Lung (tissue), 12 donors: ENCODE data around the gene TBC1D8. TPM values are rescaled to one million over a fixed set of nuclear protein-coding genes. Genes with fewer than 3 reads are reported as not detected.

Source experiments
- ATAC-seq: fragments of 200-7000 bp; cut with Tn5 transposase; one replicate; pipeline ENCODE4 v1.9.1; 2020; ENCODE audit warnings: moderate number of reproducible peaks; ENCODE audit not compliant: insufficient read depth, low FRiP score
- DNase-seq, 3 donors: peaks; one replicate each; pipeline ENCODE4 v3.0.0-alpha.2; 2013 to 2017
- H3K27ac ChIP-seq, 2 donors: one replicate each; pipeline ENCODE4 v1.5.1; 2013; ENCODE audit warnings: mild to moderate bottlenecking in 2 of 2, moderate library complexity in 2 of 2, control low read depth in 1 of 2, inconsistent platforms in 1 of 2, low read depth in 1 of 2, low read length in 1 of 2
- H3K27me3 ChIP-seq, 3 donors: one replicate each; pipeline ENCODE4 v1.5.1; 2013; ENCODE audit warnings: low read length in 2 of 3; ENCODE audit not compliant: control insufficient read depth in 3 of 3, insufficient read depth in 3 of 3
- H3K36me3 ChIP-seq, 4 donors: one replicate each; pipeline ENCODE4 v1.5.1; 2013; ENCODE audit warnings: low read length in 4 of 4, mild to moderate bottlenecking in 1 of 4, moderate library complexity in 1 of 4; ENCODE audit not compliant: control insufficient read depth in 4 of 4, insufficient read depth in 4 of 4
- H3K4me1 ChIP-seq, 5 donors: one replicate each; pipeline ENCODE4 v1.5.1; 2013; ENCODE audit warnings: low read length in 5 of 5, mild to moderate bottlenecking in 2 of 5, moderate library complexity in 1 of 5; ENCODE audit not compliant: control insufficient read depth in 5 of 5, insufficient read depth in 5 of 5
- H3K4me3 ChIP-seq: one replicate; pipeline ENCODE4 v1.5.1; 2013; ENCODE audit warnings: mild to moderate bottlenecking, control low read depth, moderate library complexity
- H3K9ac ChIP-seq, 2 donors: one replicate each; pipeline ENCODE4 v1.5.1; 2013; ENCODE audit warnings: low read length in 2 of 2, control low read depth in 1 of 2; ENCODE audit not compliant: insufficient read depth in 1 of 2
- H3K9me3 ChIP-seq, 4 donors: one replicate each; pipeline ENCODE4 v1.5.1; 2013; ENCODE audit warnings: low read length in 3 of 4, mild to moderate bottlenecking in 1 of 4, moderate library complexity in 1 of 4; ENCODE audit not compliant: control insufficient read depth in 4 of 4, insufficient read depth in 3 of 4
- WGBS, 2 donors: extraction: QIAGEN DNeasy Blood & Tissue Kit; methylation state at CpG; one replicate each; pipeline ENCODE4 v1.1.7; 2013; 5-methylcytosine and 5-hydroxymethylcytosine counted together
- polyA plus RNA-seq, 2 donors: library from polyadenylated mRNA; stranded (reverse); fragments of 200-250 nt; gene quantifications; one replicate each; pipeline ENCODE4 v1.2.1, GENCODE V29; 2013
- total RNA-seq, 2 donors: library from RNA; depleted of rRNA in 1 of 2; stranded (reverse); fragments of >200 nt in 1 of 2; gene quantifications; one replicate each; pipeline ENCODE4 v1.2.1, GENCODE V29; 2014 to 2021
- TF ChIP-seq, protein P1 (sequence below): IDR thresholded peaks from 2 replicates; pipeline ENCODE4 v1.5.1; 2012; ENCODE audit warnings: mild to moderate bottlenecking; ENCODE audit errors: control extremely low read depth, extremely low read depth
- donor health status: control.
- donor health status: control.
- donor health status: Bipolar disorder and iron deficiency.
- donor health status: healthy.
- donor health status: DM: yes; HTN: yes; CAD: no.

Gene TBC1D8
- total and polyA plus RNA-seq, 4 donors = 15.8 to 40.7 (median 29.7) TPM

DNA sequence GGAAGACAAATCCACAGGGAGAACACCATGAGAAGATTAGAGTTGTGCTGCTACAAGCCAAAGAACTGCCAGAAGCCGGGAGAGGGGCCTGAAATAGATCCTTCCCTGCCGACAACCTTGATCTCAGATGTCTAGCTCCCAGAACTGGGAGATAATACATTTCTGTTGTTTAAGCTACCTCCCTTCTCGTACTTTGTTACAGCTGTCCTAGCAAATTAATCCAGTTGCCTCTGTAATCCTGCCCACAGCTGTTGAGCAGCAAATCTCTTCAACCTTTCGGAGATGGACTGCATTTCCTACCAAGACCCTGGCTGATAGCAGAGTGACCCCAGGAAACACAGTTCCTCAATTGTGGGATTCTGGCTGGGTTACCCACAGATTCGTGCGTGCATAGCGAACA, 2.6 kb upstream of the TBC1D8 start:
- no peak overlapping the region for H3K4me3 ChIP-seq
- H3K27ac ChIP-seq = no peak overlapping the region
- no peaks in the 10 kb centered on the region for H3K9me3 ChIP-seq
- TF ChIP-seq, protein P1, sequence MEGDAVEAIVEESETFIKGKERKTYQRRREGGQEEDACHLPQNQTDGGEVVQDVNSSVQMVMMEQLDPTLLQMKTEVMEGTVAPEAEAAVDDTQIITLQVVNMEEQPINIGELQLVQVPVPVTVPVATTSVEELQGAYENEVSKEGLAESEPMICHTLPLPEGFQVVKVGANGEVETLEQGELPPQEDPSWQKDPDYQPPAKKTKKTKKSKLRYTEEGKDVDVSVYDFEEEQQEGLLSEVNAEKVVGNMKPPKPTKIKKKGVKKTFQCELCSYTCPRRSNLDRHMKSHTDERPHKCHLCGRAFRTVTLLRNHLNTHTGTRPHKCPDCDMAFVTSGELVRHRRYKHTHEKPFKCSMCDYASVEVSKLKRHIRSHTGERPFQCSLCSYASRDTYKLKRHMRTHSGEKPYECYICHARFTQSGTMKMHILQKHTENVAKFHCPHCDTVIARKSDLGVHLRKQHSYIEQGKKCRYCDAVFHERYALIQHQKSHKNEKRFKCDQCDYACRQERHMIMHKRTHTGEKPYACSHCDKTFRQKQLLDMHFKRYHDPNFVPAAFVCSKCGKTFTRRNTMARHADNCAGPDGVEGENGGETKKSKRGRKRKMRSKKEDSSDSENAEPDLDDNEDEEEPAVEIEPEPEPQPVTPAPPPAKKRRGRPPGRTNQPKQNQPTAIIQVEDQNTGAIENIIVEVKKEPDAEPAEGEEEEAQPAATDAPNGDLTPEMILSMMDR = no peak
- ATAC-seq (no peak), DNase-seq (no peak)
- H3K36me3 ChIP-seq = no peaks in the 10 kb centered on the region
- H3K4me1 ChIP-seq = peaks cover 0 to 31% (median 3%) of the 10 kb centered on the region in 5 donors
- no peaks in the 10 kb centered on the region for H3K27me3 ChIP-seq
- 81 to 87% methylated on average over 7 of the region's 7 CpGs for WGBS, 2 donors
- no peak overlapping the region for H3K9ac ChIP-seq

DNA sequence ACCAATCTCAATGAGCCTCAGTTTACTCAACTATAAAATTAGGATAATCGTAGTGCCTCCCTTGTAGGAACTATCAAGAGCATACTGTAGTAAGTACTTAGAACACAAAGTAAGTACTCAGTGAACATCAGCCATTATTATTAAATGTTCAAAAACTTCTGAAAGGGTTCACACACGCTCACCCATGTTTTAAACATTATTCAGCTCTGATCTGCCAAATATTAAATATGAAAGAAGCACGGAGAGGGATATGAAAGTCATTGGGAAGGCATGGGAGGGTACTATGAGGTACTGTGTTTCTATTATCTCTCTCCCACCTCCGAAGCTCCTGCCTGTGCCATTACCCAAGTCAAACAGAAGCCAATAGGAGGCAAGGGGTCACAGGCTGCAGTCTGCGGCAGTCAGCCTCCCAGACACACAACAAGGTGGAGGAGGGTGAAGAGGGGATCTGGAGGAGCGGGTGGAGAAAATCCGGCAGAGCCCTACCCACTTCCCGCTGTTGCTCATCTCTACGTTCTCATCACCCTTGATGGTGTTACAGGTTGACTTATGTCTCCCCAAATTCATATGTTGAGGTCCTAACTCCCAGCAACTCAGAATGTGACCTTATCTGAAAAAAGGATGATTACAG, 2.0 kb upstream of the TBC1D8 start:
- Histone ChIP-seq H3K9ac (no peak overlapping the region), H3K27ac (no peak overlapping the region), H3K4me1 (peaks cover 0 to 31% (median 3%) of the 10 kb centered on the region in 5 donors), H3K27me3 (no peaks in the 10 kb centered on the region), H3K4me3 (no peak overlapping the region), H3K9me3 (no peaks in the 10 kb centered on the region), H3K36me3 (no peaks in the 10 kb centered on the region)
- no peak for ATAC-seq
- WGBS, 2 donors = 78 to 84% methylated on average over 9 of the region's 9 CpGs
- TF ChIP-seq, protein P1 = no peak
- DNase-seq = no peak

DNA sequence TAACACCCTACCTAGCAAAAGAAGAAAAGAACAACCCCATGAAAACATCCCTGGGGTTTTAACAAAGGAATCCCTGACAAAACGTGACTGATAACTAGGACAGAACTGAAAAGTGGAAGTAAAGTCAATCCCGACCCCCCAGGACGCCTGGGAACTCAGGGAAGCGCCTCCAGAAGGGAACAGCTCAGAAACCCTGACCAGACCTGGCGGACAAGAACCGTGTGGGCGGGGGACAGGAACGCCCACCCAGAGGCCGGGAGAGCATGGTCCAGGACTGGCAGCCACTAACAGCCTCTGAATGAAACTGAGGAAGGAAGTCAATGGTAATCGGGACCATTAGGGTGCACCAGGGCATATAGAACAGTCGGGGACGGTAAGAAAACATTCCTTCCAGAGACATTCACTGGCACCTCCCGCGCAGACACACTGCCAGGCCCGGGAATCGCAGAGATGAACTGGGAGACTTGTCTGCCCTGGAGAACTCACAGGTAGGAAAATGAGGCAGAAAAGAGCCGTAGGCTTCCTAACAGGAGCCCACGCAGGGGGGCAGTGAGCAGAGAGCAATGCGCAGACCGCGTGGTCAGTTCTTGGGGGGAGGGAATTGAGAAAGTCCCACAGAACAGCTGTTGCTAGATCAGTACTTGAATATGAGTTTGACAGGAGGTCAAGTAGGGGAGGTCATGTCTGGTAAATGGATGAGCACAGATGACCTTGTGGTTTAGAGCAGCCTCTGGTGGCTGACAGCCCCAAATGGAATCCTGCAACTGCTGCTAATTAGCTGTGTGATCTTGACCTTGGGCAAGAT, 1.3 kb upstream of the TBC1D8 start:
- DNase-seq (peak; percentile 27 to 70 (median 40)), ATAC-seq (peak; percentile 35)
- no peaks in the 10 kb centered on the region for H3K27me3 ChIP-seq
- peaks cover 0 to 31% (median 7%) of the 10 kb centered on the region in 5 donors for H3K4me1 ChIP-seq
- WGBS, 2 donors = 6 to 7% methylated on average over 21 of the region's 21 CpGs
- peak overlapping the region; percentile 80 to 81 for H3K27ac ChIP-seq
- H3K36me3 ChIP-seq = no peaks in the 10 kb centered on the region
- H3K9ac ChIP-seq = peak overlapping the region in 1 of 2 donors; percentile 72
- no peak overlapping the region for H3K4me3 ChIP-seq
- no peaks in the 10 kb centered on the region for H3K9me3 ChIP-seq
- TF ChIP-seq, protein P1 = peak; percentile 76
